Stomach smooth muscle (tissue), 2 donors: ENCODE measurements around the gene HSD11B1.
"Not testable (repeated sequence)": the region's sequence is repeated elsewhere in the genome, so short reads cannot be mapped to it uniquely, and the experiment has no call there.

Source experiments
- H3K27ac ChIP-seq: one replicate; pipeline ENCODE4 v1.7.0; 2013; ENCODE audit warnings: mild to moderate bottlenecking, low read length, inconsistent platforms
- H3K27me3 ChIP-seq, 2 donors: one replicate each; pipeline ENCODE4 v1.7.0; 2013; ENCODE audit warnings: low read length in 2 of 2; ENCODE audit not compliant: insufficient read depth in 2 of 2, control insufficient read depth in 1 of 2
- H3K36me3 ChIP-seq, 2 donors: one replicate each; pipeline ENCODE4 v1.7.0; 2013; ENCODE audit warnings: low read length in 2 of 2; ENCODE audit not compliant: control insufficient read depth in 2 of 2, insufficient read depth in 2 of 2
- H3K4me1 ChIP-seq: one replicate; pipeline ENCODE4 v1.7.0; 2013; ENCODE audit warnings: low read length; ENCODE audit not compliant: control insufficient read depth, insufficient read depth
- H3K4me3 ChIP-seq, 2 donors: one replicate each; pipeline ENCODE4 v1.7.0; 2013; ENCODE audit warnings: low read length in 2 of 2
- H3K9ac ChIP-seq, 2 donors: one replicate each; pipeline ENCODE4 v1.7.0; 2013; ENCODE audit warnings: low read length in 2 of 2, mild to moderate bottlenecking in 1 of 2
- H3K9me3 ChIP-seq, 2 donors: one replicate each; pipeline ENCODE4 v1.7.0; 2013; ENCODE audit warnings: low read length in 2 of 2; ENCODE audit not compliant: control insufficient read depth in 2 of 2
- donor health status: healthy.
- donor health status: Pancreatic carcinoma.

HSD11B1 gene

DNA sequence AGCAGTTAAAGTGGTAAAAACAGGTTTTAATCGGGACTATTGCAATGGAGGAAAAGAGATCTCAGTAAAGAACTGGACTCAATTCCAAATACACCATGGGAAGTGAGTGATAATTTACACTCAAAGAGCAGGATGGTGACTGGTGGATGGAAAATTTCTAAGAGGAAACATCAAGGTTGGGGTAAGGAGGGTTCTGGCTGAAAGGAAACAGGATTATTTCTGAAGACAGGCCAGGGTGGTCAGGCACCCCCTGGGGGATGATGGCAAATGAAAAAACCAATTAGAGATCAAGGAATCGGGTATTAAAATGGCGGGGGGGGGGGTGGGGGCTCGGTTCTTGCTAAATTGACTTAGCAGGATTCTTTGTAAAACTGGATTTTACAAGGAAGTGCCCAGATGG lies 12.3 kb upstream of the HSD11B1 start:
- H3K9me3 ChIP-seq: no peaks in the 10 kb centered on the region
- no peaks in the 10 kb centered on the region for H3K27me3 ChIP-seq
- no peak overlapping the region for H3K9ac ChIP-seq
- no peaks in the 10 kb centered on the region for H3K36me3 ChIP-seq
- no peak overlapping the region for H3K27ac ChIP-seq
- no peak overlapping the region for H3K4me3 ChIP-seq
- H3K4me1 ChIP-seq: peaks cover 3% of the 10 kb centered on the region

DNA sequence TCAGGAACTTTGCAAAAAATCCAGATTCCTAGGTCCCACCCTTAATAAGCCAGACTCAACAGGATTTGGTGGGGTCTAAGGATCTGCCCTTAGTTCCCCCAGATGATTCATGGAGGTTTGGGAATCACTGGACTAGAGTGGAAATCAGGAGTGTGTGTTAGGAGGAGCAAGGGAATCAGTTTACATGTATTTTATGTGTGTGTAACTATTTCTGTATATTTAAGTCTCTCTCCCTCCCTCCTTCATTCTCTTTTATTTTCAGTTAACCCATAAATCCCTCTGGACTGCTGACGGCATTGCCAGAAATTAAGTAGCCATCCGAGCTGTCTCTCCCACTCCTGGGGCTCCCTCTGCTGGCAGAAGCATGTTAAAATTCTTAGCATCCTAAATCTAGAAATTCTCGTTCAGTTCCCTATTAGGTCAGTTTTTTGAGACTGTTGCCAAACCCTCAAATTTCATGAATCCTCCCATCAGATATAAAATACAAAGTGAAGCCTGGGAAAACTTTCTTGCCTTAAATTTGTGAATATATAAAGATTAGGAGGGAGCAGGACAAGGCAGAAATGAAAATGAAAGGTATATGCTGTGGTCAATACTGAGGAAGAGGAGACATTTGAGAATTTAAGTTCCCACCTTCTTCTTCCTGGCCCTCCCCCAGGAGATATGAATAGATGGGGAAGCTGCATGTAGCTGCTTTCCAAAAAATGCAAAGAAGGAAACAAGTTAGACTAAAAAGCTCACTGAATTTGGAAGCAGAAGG lies 11.7 kb upstream of the HSD11B1 start:
- H3K27ac ChIP-seq: no peak overlapping the region
- H3K9ac ChIP-seq: no peak overlapping the region
- H3K9me3 ChIP-seq: no peaks in the 10 kb centered on the region
- H3K36me3 ChIP-seq: no peaks in the 10 kb centered on the region
- H3K4me1 ChIP-seq: peaks cover 3% of the 10 kb centered on the region
- H3K4me3 ChIP-seq: no peak overlapping the region
- H3K27me3 ChIP-seq: no peaks in the 10 kb centered on the region

DNA sequence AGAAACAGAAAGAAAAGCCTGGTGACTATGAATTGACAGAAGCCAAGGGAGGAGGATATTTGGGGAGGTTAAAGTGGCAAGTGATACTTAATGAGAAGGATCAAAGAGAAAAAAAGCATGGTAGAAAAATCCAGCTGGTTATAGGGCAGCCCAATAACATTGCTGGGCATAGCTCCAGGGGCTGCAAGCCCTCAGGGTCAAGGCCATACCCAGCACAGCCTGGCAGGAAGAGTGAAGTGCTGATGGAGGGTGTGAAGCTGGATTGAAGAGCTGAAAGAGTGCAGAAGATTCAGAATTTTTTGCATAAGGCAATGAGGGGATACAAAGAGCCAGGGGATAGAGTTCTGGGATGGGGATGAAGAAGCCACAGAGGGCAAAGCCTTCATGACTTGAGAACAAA lies 8.0 kb upstream of the HSD11B1 start:
- H3K36me3 ChIP-seq: no peaks in the 10 kb centered on the region
- no peak overlapping the region for H3K4me3 ChIP-seq
- H3K9ac ChIP-seq: no peak overlapping the region
- no peaks in the 10 kb centered on the region for H3K27me3 ChIP-seq
- no peak overlapping the region for H3K27ac ChIP-seq
- H3K9me3 ChIP-seq: no peaks in the 10 kb centered on the region
- peaks cover 3% of the 10 kb centered on the region for H3K4me1 ChIP-seq

DNA sequence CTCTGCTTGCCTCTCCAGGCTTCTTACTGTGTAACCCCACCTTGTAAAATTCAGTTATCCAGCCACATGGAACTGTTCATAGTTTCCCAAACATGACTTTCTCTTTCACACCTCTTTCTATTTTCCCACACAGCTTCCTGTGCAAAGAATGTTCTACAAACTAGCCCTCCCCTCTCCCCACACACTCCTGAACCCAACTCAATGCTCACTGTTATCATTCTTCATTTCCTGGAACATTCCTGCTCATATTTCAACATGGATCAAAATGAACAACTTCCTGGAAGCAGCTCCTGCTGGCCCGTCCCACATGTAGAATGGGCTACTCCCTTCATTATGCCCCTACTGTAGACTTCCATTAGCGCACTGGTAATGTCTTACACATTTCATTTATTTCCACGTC lies 7.5 kb upstream of the HSD11B1 start:
- Histone ChIP-seq H3K9ac (no peak overlapping the region), H3K36me3 (no peaks in the 10 kb centered on the region), H3K4me1 (peaks cover 3% of the 10 kb centered on the region), H3K4me3 (no peak overlapping the region), H3K9me3 (no peaks in the 10 kb centered on the region), H3K27ac (no peak overlapping the region), H3K27me3 (no peaks in the 10 kb centered on the region)

GRCh38 chr1:209700686-209701085 lies 4.0 kb upstream of the HSD11B1 start:
- H3K27me3 ChIP-seq, H3K36me3 ChIP-seq, H3K27ac ChIP-seq, H3K4me3 ChIP-seq, H3K9me3 ChIP-seq, H3K9ac ChIP-seq, H3K4me1 ChIP-seq: not testable (repeated sequence)

DNA sequence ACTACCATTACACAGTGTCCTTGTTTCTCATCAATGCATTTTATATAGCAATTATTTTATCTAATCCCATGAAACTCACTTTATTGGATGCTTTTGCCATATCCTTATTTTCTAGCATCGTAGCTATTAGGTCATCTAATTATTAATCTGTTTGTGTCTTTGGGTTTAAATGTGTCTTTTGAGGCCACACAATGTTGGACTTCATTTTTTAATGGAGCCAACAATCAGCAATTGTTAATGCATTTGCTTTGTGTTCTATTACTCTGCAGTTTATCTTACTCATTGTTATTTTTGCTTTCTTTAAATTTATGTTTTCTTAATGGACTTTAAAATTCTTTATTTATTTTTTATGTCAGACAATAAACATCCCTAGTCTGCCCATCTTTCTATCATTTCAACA lies 1.8 kb upstream of the HSD11B1 start:
- Histone ChIP-seq H3K4me1 (no peaks in the 10 kb centered on the region), H3K4me3 (no peak overlapping the region), H3K36me3 (no peaks in the 10 kb centered on the region), H3K9me3 (no peaks in the 10 kb centered on the region), H3K27ac (no peak overlapping the region), H3K27me3 (no peaks in the 10 kb centered on the region), H3K9ac (no peak overlapping the region)

GRCh38 chr1:209703834-209704504 lies 677 bp upstream of the HSD11B1 start:
- Histone ChIP-seq H3K4me3 (no peak overlapping the region), H3K27ac (no peak overlapping the region), H3K27me3 (no peaks in the 10 kb centered on the region), H3K36me3 (no peaks in the 10 kb centered on the region), H3K9ac (no peak overlapping the region), H3K4me1 (no peaks in the 10 kb centered on the region), H3K9me3 (no peaks in the 10 kb centered on the region)

DNA sequence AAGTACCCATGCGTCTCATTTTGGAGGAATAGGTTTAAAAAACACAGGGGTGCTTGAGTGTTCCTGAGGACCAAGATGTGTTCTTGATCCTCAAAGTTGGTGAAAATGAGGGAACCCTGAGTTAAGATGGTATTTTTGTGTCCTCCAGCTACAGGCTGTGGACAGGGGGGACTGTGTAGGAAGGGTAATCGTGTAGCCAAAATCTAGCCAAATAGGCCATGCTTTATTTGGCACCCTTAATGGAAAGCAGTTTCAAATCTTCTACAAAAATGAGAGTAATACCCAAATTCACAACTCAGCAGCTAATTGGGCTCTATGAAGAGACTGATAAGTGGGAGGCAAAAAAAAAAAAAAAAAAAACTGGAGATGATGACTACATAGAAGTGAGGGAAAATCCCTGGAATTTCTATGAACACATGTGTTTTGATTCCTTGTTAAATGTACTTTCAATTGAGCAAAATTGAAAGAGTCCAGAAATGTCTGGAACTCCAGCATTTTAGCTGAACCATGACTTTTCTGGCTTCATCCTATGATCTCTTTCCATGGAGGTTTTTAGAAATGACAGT lies 470 bp downstream of the HSD11B1 start:
- peak overlapping the region in 1 of 2 donors; percentile 3 for H3K4me3 ChIP-seq
- H3K27ac ChIP-seq: peak overlapping the region; percentile 26
- no peaks in the 10 kb centered on the region for H3K27me3 ChIP-seq
- no peaks in the 10 kb centered on the region for H3K36me3 ChIP-seq
- no peak overlapping the region for H3K9ac ChIP-seq
- no peaks in the 10 kb centered on the region for H3K9me3 ChIP-seq
- no peaks in the 10 kb centered on the region for H3K4me1 ChIP-seq

DNA sequence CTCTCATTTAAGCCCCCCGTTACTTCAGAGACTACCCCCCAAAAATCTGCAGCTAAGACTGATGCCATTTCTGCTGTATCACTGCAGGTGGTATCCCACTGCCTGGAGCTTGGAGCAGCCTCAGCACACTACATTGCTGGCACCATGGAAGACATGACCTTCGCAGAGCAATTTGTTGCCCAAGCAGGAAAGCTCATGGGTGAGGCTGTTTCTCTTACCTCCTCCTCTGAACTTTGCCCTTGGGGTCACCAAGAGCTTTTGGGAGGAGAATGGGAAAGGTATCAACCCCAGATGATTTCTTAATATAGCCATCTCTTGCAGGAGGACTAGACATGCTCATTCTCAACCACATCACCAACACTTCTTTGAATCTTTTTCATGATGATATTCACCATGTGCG lies 2.0 kb downstream of the HSD11B1 start:
- Histone ChIP-seq H3K4me3 (no peak overlapping the region), H3K4me1 (no peaks in the 10 kb centered on the region), H3K36me3 (no peaks in the 10 kb centered on the region), H3K9me3 (no peaks in the 10 kb centered on the region), H3K9ac (no peak overlapping the region), H3K27ac (no peak overlapping the region), H3K27me3 (no peaks in the 10 kb centered on the region)

GRCh38 chr1:209707308-209707707 lies 2.7 kb downstream of the HSD11B1 start:
- no peaks in the 10 kb centered on the region for H3K9me3 ChIP-seq
- no peak overlapping the region for H3K27ac ChIP-seq
- H3K27me3 ChIP-seq: no peaks in the 10 kb centered on the region
- H3K36me3 ChIP-seq: no peaks in the 10 kb centered on the region
- no peaks in the 10 kb centered on the region for H3K4me1 ChIP-seq
- H3K9ac ChIP-seq: no peak overlapping the region
- no peak overlapping the region for H3K4me3 ChIP-seq

- Histone ChIP-seq H3K4me1 (no peaks in the 10 kb centered on the region), H3K4me3 (no peak overlapping the region), H3K9me3 (no peaks in the 10 kb centered on the region), H3K27ac (no peak overlapping the region), H3K9ac (no peak overlapping the region), H3K36me3 (no peaks in the 10 kb centered on the region), H3K27me3 (no peaks in the 10 kb centered on the region)
Measured at GRCh38 chr1:209708297-209708696, 3.7 kb downstream of the HSD11B1 start.
